Esophagus (tissue), 2 donors: ENCODE results near the gene PINLYP. TPM values are rescaled to one million over a fixed set of nuclear protein-coding genes. Genes with fewer than 3 reads are reported as not detected.
"Not testable (repeated sequence)": the region's sequence is repeated elsewhere in the genome, so short reads cannot be mapped to it uniquely, and the experiment has no call there.

Source experiments
- H3K27ac ChIP-seq, 2 donors: one replicate each; pipeline ENCODE4 v1.5.1; 2013; ENCODE audit warnings: low read depth in 2 of 2, mild to moderate bottlenecking in 2 of 2, inconsistent platforms in 1 of 2, low read length in 1 of 2, moderate library complexity in 1 of 2
- H3K27me3 ChIP-seq, 2 donors: one replicate each; pipeline ENCODE4 v1.6.1; 2013; ENCODE audit warnings: low read length in 2 of 2, control low read depth in 1 of 2, mild to moderate bottlenecking in 1 of 2; ENCODE audit not compliant: insufficient read depth in 2 of 2, control insufficient read depth in 1 of 2
- H3K36me3 ChIP-seq, 2 donors: one replicate each; pipeline ENCODE4 v1.6.1; 2013; ENCODE audit warnings: low read length in 1 of 2; ENCODE audit not compliant: control insufficient read depth in 2 of 2, insufficient read depth in 2 of 2
- H3K4me1 ChIP-seq, 2 donors: one replicate each; pipeline ENCODE4 v1.6.1; 2013; ENCODE audit warnings: low read length in 1 of 2; ENCODE audit not compliant: control insufficient read depth in 2 of 2, insufficient read depth in 2 of 2
- H3K4me3 ChIP-seq, 2 donors: one replicate each; pipeline ENCODE4 v1.5.1; 2013; ENCODE audit warnings: low read length in 2 of 2, mild to moderate bottlenecking in 2 of 2, low read depth in 1 of 2, moderate library complexity in 1 of 2
- H3K9me3 ChIP-seq, 2 donors: one replicate each; pipeline ENCODE4 v1.6.1; 2013; ENCODE audit warnings: mild to moderate bottlenecking in 2 of 2, low read depth in 1 of 2, low read length in 1 of 2, moderate library complexity in 1 of 2; ENCODE audit not compliant: control insufficient read depth in 2 of 2, insufficient read depth in 1 of 2
- WGBS, 2 donors: extraction: QIAGEN DNeasy Blood & Tissue Kit; methylation state at CpG; one replicate each; pipeline ENCODE4 v1.1.7; 2013; 5-methylcytosine and 5-hydroxymethylcytosine counted together
- polyA plus RNA-seq, 2 donors: library from polyadenylated mRNA; stranded (reverse); fragments of 200-250 nt; gene quantifications; one replicate each; pipeline ENCODE4 v1.2.3, GENCODE V29; 2013
- donor health status: healthy with polysubstance abuse.
- donor health status: Bipolar disorder and iron deficiency.

PINLYP gene
- polyA plus RNA-seq, 2 donors = 13.5 to 17.6 TPM

DNA sequence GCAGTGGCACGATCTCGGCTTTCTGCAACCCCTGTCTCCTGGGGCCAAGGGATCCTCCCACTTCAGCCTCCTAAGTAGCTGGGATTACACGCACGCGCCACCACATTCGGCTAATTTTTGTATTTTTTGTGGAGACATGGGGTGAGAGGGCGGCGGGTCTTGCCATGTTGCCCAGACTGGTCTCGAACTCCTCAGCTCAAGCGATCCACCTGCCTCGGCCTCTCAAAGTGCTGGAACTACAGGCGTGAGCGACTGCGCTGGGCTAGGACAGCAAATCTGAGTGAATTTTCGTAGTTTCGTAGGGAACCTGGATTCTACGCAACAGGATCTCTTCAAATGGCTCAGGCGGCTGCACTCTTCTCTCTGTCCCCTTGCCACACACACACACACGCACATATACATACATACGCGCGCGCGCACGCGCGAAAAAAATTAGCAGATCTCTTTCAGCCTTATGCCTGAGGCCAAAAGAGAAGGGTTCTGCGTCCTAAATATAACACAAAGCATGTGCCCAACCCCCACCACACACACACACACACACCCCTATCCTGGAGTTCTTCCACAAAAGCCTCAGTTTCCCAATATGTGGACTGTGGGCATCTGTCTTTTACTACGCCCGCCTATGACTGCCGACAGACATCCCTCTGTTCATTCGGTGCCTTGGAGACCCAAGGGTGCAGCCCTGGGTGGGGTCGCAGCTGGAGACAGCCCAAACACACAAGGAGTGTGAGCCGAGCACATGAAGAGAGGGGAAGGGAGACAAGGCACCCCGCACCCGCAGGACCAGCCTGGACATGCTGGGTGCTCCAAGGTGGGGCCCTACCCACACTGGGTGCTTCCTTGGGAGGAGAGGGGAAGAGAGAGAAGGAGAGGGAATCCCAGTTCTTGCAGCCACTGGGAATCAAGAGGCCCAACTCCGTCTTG lies 616 bp downstream of the PINLYP start:
- no peaks in the 10 kb centered on the region for H3K27me3 ChIP-seq
- WGBS, 2 donors = 59 to 62% methylated on average over 37 of the region's 37 CpGs
- no peaks in the 10 kb centered on the region for H3K9me3 ChIP-seq
- peak overlapping the region; percentile 30 to 68 for H3K4me3 ChIP-seq
- H3K36me3 ChIP-seq = peaks cover 0 to 2% of the 10 kb centered on the region in 2 donors
- H3K4me1 ChIP-seq = peaks cover 5 to 17% of the 10 kb centered on the region in 2 donors
- peak overlapping the region; percentile 53 to 69 for H3K27ac ChIP-seq

DNA sequence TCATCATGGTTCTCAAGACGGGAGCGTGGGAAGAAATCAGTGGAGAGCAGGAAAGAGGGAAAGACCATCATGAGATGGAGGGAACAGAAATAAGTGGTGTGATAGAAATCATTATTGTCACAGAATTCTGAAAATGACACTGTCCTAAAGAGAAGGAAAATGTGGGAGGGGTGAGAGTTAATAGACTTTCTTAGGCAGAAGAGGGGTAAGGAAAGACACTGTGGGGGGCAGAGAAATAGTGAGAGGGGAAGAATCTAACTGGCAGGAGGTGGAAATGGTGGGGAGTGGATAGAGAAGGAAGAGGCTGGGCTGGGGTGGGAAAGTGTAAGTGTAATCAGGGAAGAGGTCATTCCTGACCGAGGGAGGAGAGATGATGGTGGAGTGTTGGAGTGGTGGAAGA lies 3.2 kb downstream of the PINLYP start:
- Histone ChIP-seq H3K27me3 (no peaks in the 10 kb centered on the region), H3K9me3 (no peaks in the 10 kb centered on the region), H3K4me3 (no peak overlapping the region), H3K4me1 (peaks cover 5 to 18% of the 10 kb centered on the region in 2 donors), H3K27ac (no peak overlapping the region), H3K36me3 (no peaks in the 10 kb centered on the region)
- WGBS, 2 donors = 86 to 90% methylated on average over 3 of the region's 3 CpGs

DNA sequence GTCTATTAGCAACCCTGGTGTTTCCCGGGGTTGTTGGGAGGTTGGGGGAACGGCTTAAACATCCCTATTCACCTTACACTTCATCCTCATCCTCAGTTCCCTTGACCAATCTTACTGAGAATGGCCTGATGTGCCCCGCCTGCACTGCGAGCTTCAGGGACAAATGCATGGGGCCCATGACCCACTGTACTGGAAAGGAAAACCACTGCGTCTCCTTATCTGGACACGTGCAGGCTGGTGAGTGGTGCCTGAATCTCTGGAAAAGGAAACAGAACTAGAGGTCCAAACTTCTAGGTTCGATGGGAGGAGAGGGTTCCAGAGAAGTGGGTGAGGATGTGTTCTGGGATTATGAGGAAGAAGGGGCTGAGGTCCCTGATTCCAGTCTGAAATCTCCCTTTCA lies 5.9 kb downstream of the PINLYP start:
- H3K4me1 ChIP-seq = peaks cover 2 to 6% of the 10 kb centered on the region in 2 donors
- no peaks in the 10 kb centered on the region for H3K9me3 ChIP-seq
- peak overlapping the region; percentile 28 to 52 for H3K4me3 ChIP-seq
- peak overlapping the region in 1 of 2 donors; percentile 36 for H3K27ac ChIP-seq
- peaks cover 2 to 3% of the 10 kb centered on the region in 2 donors for H3K36me3 ChIP-seq
- no peaks in the 10 kb centered on the region for H3K27me3 ChIP-seq
- WGBS, 2 donors = 64 to 72% methylated on average over 7 of the region's 7 CpGs

- Histone ChIP-seq H3K4me3 (no peak overlapping the region), H3K27ac (no peak overlapping the region), H3K36me3 (peaks cover 2 to 3% of the 10 kb centered on the region in 2 donors), H3K9me3 (no peaks in the 10 kb centered on the region), H3K4me1 (peaks cover 0 to 5% of the 10 kb centered on the region in 2 donors), H3K27me3 (no peaks in the 10 kb centered on the region)
- WGBS, 2 donors = 93 to 99% methylated on average over 2 of the region's 2 CpGs
These were observed 6.9 kb downstream of the PINLYP start for GRCh38 chr19:43582495-43582894.

DNA sequence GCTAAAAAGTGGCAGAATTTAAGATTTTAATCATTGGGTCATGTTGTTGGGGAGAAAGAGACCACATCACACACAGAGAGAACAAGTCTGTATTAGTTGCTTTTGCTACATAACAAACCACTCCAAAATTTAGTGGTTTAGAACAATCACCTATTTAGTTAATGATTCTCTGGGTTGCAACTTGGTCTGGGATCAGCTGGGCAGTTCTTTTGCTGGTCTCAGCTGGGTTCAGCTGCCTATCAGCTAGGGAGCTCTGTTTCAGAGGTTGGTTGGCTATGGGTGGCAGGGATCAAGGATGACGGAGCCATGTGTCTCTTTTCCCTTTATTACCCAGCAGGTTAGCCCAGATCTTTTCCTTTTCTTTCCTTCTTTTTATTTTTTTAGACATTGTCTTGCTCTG lies 8.9 kb downstream of the PINLYP start:
- 75 to 98% methylated on average over 1 of the region's 1 CpG for WGBS, 2 donors
- peaks cover 2 to 3% of the 10 kb centered on the region in 2 donors for H3K36me3 ChIP-seq
- no peak overlapping the region for H3K27ac ChIP-seq
- H3K4me1 ChIP-seq = peaks cover 0 to 5% of the 10 kb centered on the region in 2 donors
- H3K27me3 ChIP-seq = no peaks in the 10 kb centered on the region
- H3K4me3 ChIP-seq = no peak overlapping the region
- H3K9me3 ChIP-seq = no peaks in the 10 kb centered on the region

DNA sequence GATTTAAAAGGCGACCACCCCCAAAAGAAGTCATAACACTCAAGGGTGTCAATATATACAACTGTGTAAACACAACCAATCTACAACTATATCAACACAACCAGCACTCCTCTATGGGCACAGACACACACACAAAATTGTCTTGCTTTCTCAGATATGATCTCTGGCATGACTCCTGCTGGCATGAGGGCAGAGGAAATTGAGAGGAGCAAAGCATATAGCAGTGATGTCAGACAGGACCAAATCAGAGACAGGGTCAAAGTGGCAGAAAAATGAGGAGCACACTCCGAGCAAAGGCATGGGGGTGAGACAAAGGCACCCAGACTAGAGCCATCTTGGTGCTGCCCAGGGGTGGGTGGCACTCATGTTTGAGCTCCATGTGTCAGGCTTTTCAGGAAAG lies 10.7 kb downstream of the PINLYP start:
- H3K36me3 ChIP-seq = peaks cover 3 to 8% of the 10 kb centered on the region in 2 donors
- peaks cover 0 to under 1% of the 10 kb centered on the region in 2 donors for H3K4me1 ChIP-seq
- WGBS, 2 donors = 77 to 91% methylated on average over 2 of the region's 2 CpGs
- no peaks in the 10 kb centered on the region for H3K9me3 ChIP-seq
- no peak overlapping the region for H3K4me3 ChIP-seq
- H3K27ac ChIP-seq = no peak overlapping the region
- H3K27me3 ChIP-seq = no peaks in the 10 kb centered on the region

DNA sequence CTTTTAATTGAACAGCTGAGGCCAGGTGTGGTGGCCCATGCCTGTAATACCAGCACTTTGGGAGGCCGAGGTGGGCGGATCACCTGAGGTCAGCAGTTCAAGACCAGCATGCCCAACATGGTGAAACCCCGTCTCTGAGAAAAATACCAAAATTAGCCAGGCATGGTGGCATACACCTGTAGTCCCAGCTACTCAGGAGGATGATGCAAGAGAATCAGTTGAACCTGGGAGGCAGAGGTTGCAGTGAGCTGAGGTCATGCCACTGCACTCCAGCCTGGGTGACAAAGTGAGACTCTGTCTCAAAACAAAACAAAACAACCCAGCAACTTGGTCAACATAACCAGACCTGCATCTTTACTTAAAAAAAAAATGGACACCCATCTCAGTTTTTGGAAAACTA lies 11.4 kb downstream of the PINLYP start:
- H3K9me3 ChIP-seq, H3K4me1 ChIP-seq, H3K4me3 ChIP-seq, H3K27ac ChIP-seq, H3K36me3 ChIP-seq, H3K27me3 ChIP-seq: not testable (repeated sequence)
- WGBS, 2 donors = 92 to 96% methylated on average over 3 of the region's 3 CpGs

DNA sequence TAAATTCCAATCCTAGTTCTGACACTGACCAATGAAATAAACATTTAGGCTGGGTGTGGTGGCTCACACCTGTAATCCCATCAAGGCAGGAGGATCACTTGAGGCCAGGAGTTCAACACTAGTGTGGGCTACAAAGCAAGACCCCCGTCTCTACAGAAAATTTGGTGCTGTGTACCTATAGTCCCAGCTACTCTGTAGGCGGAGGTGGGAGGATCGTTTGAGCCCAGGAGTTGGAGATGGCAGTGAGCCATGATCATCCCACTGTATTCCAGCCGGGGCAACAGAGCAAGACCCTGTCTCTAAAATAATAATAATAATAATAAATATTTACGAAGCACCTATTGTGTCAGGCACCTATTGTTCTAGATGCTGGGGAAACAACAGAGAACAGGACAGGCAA lies 13.7 kb downstream of the PINLYP start:
- WGBS, 2 donors = 86 to 89% methylated on average over 5 of the region's 5 CpGs
- no peaks in the 10 kb centered on the region for H3K4me1 ChIP-seq

DNA sequence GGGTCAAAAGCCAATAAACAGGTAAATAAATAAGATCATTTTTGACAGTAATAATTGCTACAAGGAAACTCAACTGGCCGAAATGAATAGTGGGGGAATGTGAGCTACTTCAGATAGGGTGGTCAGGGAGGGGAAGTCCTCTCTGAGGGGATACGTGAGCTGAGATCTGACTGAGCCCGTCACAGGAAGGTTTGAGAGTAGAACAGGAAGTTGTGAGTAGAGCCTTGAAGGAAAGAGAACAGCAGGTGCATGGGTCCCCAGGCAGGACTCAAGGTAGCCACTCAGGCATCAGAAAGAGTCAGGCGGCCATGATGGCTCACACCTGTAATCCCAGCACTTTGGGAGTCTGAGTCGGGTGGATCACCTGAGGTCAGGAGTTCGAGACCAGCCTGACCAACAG lies 14.1 kb downstream of the PINLYP start:
- Histone ChIP-seq H3K27ac (no peak overlapping the region), H3K9me3 (no peaks in the 10 kb centered on the region), H3K27me3 (no peaks in the 10 kb centered on the region), H3K4me1 (no peaks in the 10 kb centered on the region), H3K36me3 (peaks cover 3 to 24% of the 10 kb centered on the region in 2 donors), H3K4me3 (no peak overlapping the region)
- 80 to 84% methylated on average over 6 of the region's 6 CpGs for WGBS, 2 donors

More for the DNA sequence above, 13.7 kb downstream of the PINLYP start:
- H3K4me3 ChIP-seq = no peak overlapping the region
- H3K36me3 ChIP-seq = peaks cover 3 to 24% of the 10 kb centered on the region in 2 donors
- no peak overlapping the region for H3K27ac ChIP-seq
- no peaks in the 10 kb centered on the region for H3K27me3 ChIP-seq
- H3K9me3 ChIP-seq = no peaks in the 10 kb centered on the region
